ENCODE data around the gene SMCO4.

DNA sequence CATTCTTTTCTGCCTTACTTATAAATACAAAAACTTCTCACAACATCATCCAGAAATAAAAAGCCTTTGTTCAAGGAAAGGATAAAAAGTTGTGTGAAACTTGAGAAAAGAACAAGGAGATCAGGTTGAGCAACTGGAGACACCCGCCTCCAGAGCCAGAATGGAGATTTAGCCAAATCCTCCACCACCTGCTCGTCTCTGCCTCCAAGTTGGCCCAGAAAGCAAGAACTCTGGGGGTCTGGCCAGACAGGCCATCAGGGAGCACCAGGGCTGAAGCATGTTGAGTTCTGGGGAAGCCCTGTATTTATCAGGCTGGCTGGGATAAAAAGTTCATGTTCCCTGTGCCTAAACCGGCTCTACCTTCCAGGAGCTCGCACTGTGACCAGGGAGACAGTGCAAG lies 14.9 kb downstream of the SMCO4 start:
- TF ChIP-seq, protein P1, sequence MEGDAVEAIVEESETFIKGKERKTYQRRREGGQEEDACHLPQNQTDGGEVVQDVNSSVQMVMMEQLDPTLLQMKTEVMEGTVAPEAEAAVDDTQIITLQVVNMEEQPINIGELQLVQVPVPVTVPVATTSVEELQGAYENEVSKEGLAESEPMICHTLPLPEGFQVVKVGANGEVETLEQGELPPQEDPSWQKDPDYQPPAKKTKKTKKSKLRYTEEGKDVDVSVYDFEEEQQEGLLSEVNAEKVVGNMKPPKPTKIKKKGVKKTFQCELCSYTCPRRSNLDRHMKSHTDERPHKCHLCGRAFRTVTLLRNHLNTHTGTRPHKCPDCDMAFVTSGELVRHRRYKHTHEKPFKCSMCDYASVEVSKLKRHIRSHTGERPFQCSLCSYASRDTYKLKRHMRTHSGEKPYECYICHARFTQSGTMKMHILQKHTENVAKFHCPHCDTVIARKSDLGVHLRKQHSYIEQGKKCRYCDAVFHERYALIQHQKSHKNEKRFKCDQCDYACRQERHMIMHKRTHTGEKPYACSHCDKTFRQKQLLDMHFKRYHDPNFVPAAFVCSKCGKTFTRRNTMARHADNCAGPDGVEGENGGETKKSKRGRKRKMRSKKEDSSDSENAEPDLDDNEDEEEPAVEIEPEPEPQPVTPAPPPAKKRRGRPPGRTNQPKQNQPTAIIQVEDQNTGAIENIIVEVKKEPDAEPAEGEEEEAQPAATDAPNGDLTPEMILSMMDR (IDR thresholded peaks at IDR 0.05) = no peak
- no peak for TF ChIP-seq EZH2 (IDR thresholded peaks at IDR 0.05)
